ENCODE measurements around the gene HIRA.
"Not testable (repeated sequence)": the region's sequence is repeated elsewhere in the genome, so short reads cannot be mapped to it uniquely, and the experiment has no call there.

The HIRA gene

DNA sequence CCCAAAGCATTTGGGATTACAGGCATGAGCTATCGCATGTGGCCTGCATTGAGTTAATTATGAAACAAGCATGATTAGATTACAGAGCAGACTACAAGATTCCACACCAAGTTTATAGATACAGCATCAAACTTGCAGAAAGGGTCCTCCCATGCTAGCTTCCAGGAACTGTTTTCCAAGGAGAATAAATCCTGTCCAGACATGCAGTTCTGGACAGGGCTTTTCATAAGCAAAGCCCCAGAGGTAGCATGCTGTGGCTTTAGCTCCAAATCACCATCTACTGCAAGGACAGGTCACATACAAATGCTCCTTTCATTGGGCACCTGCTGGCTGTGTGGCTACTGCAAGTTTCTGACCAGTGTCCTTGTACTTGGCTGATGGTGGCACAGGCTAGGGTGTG lies 57.1 kb downstream of the HIRA start:
- Histone ChIP-seq H3K9ac (ENCODE audit: low read length) (no peak overlapping the region), H3K4me3 (ENCODE audit: low read depth in 1 of 2, low read length in 2 of 2) (no peak overlapping the region), H3K36me3 (ENCODE audit: insufficient read depth, low read length) (peaks cover 62% of the 10 kb centered on the region), H3K27me3 (ENCODE audit: control insufficient read depth in 1 of 2, insufficient read depth in 2 of 2, low read length in 2 of 2) (no peaks in the 10 kb centered on the region), H3K9me3 (ENCODE audit: low read length) (no peaks in the 10 kb centered on the region), H3K4me1 (ENCODE audit: insufficient read depth, low read length) (no peaks in the 10 kb centered on the region), H3K27ac (ENCODE audit: low read depth, low read length) (no peak overlapping the region)

DNA sequence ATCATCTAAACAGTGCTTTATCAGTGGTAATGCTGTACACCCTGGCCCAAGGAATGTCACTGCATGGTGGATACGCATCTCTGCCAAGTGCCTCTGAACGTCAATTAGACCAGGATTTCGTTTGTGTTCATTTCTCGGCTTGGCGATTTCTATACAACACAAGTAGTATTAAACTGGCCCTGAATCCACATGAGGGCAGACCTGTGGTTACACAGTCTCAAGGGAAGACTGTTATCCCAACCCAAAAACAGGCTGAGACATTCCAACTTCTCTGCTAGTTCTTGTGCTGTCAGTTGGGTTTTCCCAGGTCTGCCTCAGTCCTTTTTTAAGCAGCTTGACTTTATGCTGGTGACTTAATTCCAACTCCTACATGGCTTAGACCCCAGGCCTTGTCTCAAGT lies 58.1 kb downstream of the HIRA start:
- Histone ChIP-seq H3K9ac (ENCODE audit: low read length) (no peak overlapping the region), H3K36me3 (ENCODE audit: insufficient read depth, low read length) (peaks cover 68% of the 10 kb centered on the region), H3K9me3 (ENCODE audit: low read length) (no peaks in the 10 kb centered on the region), H3K27me3 (ENCODE audit: control insufficient read depth in 1 of 2, insufficient read depth in 2 of 2, low read length in 2 of 2) (no peaks in the 10 kb centered on the region), H3K4me3 (ENCODE audit: low read depth in 1 of 2, low read length in 2 of 2) (no peak overlapping the region), H3K4me1 (ENCODE audit: insufficient read depth, low read length) (no peaks in the 10 kb centered on the region), H3K27ac (ENCODE audit: low read depth, low read length) (no peak overlapping the region)

DNA sequence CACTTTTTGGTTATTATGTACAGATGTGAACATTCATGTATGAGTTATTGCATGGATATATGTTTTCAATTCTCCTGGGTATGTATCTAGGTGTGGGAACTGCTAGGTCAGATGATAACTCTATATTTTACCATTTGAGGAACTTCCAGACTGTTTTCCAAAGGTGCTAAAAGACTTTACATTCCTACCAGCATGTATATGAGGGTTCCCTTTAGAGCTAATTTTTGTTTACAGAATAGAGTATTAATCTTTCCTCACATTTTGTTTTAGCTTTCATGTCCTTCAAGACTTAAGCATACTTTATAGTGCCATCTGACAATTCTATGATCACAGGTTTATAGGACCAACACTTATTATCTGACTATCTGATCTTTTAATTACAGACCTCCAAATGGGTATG lies 59.6 kb downstream of the HIRA start:
- H3K9ac ChIP-seq (ENCODE audit: low read length) = no peak overlapping the region
- no peaks in the 10 kb centered on the region for H3K9me3 ChIP-seq (ENCODE audit: low read length)
- no peak overlapping the region for H3K4me3 ChIP-seq (ENCODE audit: low read depth in 1 of 2, low read length in 2 of 2)
- peaks cover 63% of the 10 kb centered on the region for H3K36me3 ChIP-seq (ENCODE audit: insufficient read depth, low read length)
- no peak overlapping the region for H3K27ac ChIP-seq (ENCODE audit: low read depth, low read length)
- H3K4me1 ChIP-seq (ENCODE audit: insufficient read depth, low read length) = no peaks in the 10 kb centered on the region
- no peaks in the 10 kb centered on the region for H3K27me3 ChIP-seq (ENCODE audit: control insufficient read depth in 1 of 2, insufficient read depth in 2 of 2, low read length in 2 of 2)

DNA sequence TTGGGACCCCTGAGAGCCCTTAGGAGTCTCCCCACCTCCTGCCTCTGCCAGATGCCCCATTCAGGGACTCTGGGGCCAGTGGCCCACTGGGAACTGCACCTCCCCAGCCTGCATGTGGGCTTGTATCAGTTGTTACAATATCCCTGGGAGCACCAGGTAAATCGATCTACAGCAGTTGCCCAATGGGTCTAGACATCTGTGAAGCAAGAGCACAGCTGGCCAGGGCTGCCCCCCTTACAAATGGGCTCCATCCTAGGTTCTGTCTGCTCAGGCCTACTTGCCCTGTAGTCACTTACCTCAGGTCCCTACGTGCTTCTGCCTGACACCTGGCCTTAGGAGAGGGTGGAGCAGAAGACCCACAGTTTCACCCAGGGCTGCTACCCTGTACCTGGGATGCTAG lies 62.7 kb downstream of the HIRA start:
- Histone ChIP-seq H3K9ac (ENCODE audit: low read length) (no peak overlapping the region), H3K27ac (ENCODE audit: low read depth, low read length) (no peak overlapping the region), H3K9me3 (ENCODE audit: low read length) (no peaks in the 10 kb centered on the region), H3K4me1 (ENCODE audit: insufficient read depth, low read length) (no peaks in the 10 kb centered on the region), H3K36me3 (ENCODE audit: insufficient read depth, low read length) (peaks cover 42% of the 10 kb centered on the region), H3K27me3 (ENCODE audit: control insufficient read depth in 1 of 2, insufficient read depth in 2 of 2, low read length in 2 of 2) (no peaks in the 10 kb centered on the region), H3K4me3 (ENCODE audit: low read depth in 1 of 2, low read length in 2 of 2) (no peak overlapping the region)

DNA sequence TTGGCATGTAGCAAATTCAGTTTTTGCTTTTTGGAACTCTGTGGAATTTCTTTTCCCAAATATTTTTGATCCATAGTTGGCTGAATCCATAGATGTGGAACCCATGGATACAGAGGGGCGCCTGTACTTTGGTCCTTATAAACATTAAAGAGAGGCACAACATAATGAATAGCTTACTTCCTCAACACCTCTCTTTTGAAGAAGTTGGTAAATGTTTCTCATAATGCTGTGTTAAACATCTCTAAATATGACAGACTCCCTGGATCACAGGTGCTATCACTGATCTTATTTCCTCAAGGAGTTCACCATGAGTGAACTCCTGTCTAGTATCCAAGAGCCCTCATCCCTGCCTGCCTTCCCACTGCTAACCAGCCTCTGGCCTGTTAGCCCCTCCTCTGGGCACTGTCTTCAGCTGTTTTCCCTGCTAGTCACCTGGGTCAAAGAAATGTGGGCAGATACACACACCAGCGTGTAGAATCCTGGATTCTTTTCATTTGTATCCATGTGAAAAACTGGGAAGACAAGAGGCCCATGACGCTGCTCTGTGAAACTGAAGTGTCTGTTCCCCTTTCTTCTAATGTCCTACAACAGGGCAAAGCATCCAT lies 63.7 kb downstream of the HIRA start:
- Histone ChIP-seq H3K4me1 (ENCODE audit: insufficient read depth, low read length) (no peaks in the 10 kb centered on the region), H3K9ac (ENCODE audit: low read length) (no peak overlapping the region), H3K27ac (ENCODE audit: low read depth, low read length) (no peak overlapping the region), H3K36me3 (ENCODE audit: insufficient read depth, low read length) (peaks cover 34% of the 10 kb centered on the region), H3K4me3 (ENCODE audit: low read depth in 1 of 2, low read length in 2 of 2) (no peak overlapping the region), H3K9me3 (ENCODE audit: low read length) (no peaks in the 10 kb centered on the region), H3K27me3 (ENCODE audit: control insufficient read depth in 1 of 2, insufficient read depth in 2 of 2, low read length in 2 of 2) (no peaks in the 10 kb centered on the region)

DNA sequence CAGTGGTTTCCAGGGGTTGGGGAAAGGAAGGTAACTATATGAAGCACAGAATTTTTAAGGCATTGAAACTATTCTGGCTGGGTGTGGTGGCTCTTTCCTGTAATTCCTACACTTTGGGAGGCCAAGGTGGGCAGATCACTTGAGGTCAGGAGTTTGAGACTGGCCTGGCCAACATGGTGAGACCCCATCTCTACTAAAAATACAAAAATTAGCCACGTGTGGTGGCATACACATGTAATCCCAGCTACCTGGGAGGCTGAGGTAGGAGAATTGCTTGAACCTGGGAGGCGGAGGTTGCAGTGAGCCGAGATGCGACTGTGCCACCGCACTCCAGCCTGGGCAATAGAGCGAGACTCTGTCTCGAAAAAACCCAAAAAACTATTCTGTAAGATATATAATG lies 68.0 kb downstream of the HIRA start:
- H3K4me1 ChIP-seq (ENCODE audit: insufficient read depth, low read length); H3K4me3 ChIP-seq (ENCODE audit: low read depth in 1 of 2, low read length in 2 of 2); H3K9me3 ChIP-seq (ENCODE audit: low read length); H3K27me3 ChIP-seq (ENCODE audit: control insufficient read depth in 1 of 2, insufficient read depth in 2 of 2, low read length in 2 of 2); H3K9ac ChIP-seq (ENCODE audit: low read length); H3K27ac ChIP-seq (ENCODE audit: low read depth, low read length): not testable (repeated sequence)
- H3K36me3 ChIP-seq (ENCODE audit: insufficient read depth, low read length) = peaks cover 43% of the 10 kb centered on the region

DNA sequence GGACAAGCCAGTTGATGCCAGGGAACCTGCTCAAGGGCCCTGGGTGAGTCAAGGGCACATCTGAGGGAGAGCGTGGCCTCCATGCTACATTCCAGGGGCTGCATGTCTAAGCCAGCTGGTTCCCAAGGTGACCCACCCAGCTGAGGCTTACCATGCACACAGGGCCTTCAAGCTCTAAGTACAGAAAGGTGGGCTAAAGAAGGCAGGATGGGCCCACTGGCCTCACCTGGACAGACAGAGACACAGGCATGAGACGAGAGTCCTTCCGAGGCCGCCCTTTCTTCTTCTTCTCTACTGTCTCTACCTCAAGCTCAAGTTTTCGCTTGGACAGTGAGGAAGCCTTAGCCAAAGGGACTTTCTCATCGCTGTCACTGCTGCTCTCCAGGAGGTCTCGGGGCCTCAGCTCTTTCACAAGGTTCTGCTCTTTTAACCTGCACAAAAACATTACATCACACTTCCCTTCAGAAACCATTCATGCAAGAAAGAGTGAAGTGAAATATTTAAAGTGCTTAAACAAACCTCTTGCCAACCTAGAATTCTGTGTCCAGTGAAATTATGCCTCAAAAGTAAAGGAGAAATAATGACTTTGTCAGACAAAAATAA lies 69.9 kb downstream of the HIRA start:
- Histone ChIP-seq H3K27me3 (ENCODE audit: control insufficient read depth in 1 of 2, insufficient read depth in 2 of 2, low read length in 2 of 2) (no peaks in the 10 kb centered on the region), H3K4me3 (ENCODE audit: low read depth in 1 of 2, low read length in 2 of 2) (no peak overlapping the region), H3K4me1 (ENCODE audit: insufficient read depth, low read length) (no peaks in the 10 kb centered on the region), H3K9me3 (ENCODE audit: low read length) (no peaks in the 10 kb centered on the region), H3K36me3 (ENCODE audit: insufficient read depth, low read length) (peaks cover 46% of the 10 kb centered on the region), H3K9ac (ENCODE audit: low read length) (no peak overlapping the region), H3K27ac (ENCODE audit: low read depth, low read length) (no peak overlapping the region)

DNA sequence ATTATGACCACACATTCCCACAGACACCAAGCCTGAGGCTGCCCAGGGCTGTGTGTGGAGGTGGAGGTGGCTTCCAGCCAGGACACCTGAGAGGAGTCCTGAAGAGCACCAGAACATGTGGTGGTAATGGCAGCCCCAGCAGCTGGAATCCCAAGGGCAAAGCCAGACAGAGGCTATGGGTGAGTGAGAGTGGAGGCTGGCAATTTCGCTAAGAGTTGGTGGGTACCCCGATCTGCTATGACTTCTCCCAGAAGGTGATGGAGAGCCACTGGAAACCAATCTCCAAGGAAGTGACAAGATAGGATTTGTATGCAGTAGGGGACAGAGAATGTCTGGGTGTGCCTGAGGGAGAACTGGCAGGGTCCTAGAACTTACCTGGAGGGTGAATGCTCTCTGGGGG lies 70.7 kb downstream of the HIRA start:
- no peak overlapping the region for H3K9ac ChIP-seq (ENCODE audit: low read length)
- peaks cover 53% of the 10 kb centered on the region for H3K36me3 ChIP-seq (ENCODE audit: insufficient read depth, low read length)
- H3K27ac ChIP-seq (ENCODE audit: low read depth, low read length) = no peak overlapping the region
- no peaks in the 10 kb centered on the region for H3K27me3 ChIP-seq (ENCODE audit: control insufficient read depth in 1 of 2, insufficient read depth in 2 of 2, low read length in 2 of 2)
- H3K9me3 ChIP-seq (ENCODE audit: low read length) = no peaks in the 10 kb centered on the region
- no peak overlapping the region for H3K4me3 ChIP-seq (ENCODE audit: low read depth in 1 of 2, low read length in 2 of 2)
- H3K4me1 ChIP-seq (ENCODE audit: insufficient read depth, low read length) = no peaks in the 10 kb centered on the region

DNA sequence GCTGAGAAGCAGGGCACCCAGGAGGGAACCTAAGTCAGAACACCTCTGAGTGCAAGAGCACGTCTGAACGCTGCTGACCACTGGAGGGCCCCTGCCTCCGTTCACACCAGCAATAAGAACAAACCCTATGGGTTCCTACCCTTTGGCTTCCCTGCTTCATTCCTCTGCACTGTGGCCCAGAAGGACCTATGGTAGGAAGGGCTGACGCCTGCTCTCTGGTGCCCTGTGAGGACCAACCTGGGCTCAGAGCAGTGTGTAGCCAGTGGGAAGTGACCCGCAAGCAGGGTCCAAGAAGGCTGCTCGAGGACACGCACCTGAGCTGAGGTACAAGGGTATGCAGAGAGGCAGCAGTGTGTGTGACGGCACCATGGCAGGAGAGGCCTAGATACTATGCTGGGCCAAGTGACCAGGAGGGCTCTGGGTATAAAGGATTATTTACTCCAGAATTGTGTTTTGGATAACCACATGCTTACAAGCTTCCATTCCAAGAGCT lies 71.2 kb downstream of the HIRA start:
- Histone ChIP-seq H3K4me1 (ENCODE audit: insufficient read depth, low read length) (no peaks in the 10 kb centered on the region), H3K9me3 (ENCODE audit: low read length) (no peaks in the 10 kb centered on the region), H3K27me3 (ENCODE audit: control insufficient read depth in 1 of 2, insufficient read depth in 2 of 2, low read length in 2 of 2) (no peaks in the 10 kb centered on the region), H3K27ac (ENCODE audit: low read depth, low read length) (no peak overlapping the region), H3K9ac (ENCODE audit: low read length) (no peak overlapping the region), H3K4me3 (ENCODE audit: low read depth in 1 of 2, low read length in 2 of 2) (no peak overlapping the region), H3K36me3 (ENCODE audit: insufficient read depth, low read length) (peaks cover 58% of the 10 kb centered on the region)

DNA sequence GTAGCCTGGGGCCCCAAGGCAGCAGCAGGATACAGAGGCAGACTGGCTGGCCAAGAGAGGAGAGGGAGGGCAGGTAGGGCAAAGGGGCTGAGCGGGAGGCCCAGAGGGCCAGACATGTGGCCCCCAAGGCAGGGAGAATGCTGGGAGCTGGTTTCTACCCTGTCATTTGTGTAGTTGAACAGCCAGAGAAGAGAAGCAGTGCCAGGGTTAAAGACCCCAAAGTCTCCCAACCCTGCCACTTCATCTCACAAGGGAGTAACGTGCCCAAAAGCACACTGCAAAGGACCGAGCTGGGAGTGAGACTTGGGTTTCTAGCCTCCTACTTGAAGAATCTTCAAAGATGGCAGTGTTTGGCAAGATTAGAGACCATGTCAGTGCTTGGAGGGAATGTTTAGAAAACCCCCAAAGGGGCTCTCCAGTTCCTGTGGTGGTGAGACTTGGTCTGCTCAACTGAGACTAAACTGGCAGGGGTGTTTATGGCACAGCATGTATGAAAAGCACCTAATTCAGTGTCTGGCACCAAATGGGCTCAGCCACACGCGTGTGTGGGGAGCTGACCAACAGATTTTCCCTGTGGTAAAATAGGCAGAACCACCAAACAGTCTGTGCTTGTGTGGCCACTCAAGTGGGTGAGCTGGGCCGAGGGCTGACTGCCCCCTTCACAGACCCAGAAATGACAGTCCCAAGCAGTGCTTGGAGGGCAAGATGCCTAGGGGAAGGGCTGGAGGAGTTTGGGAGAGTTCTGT lies 71.8 kb downstream of the HIRA start:
- peaks cover 64% of the 10 kb centered on the region for H3K36me3 ChIP-seq (ENCODE audit: insufficient read depth, low read length)
- no peaks in the 10 kb centered on the region for H3K4me1 ChIP-seq (ENCODE audit: insufficient read depth, low read length)
- no peaks in the 10 kb centered on the region for H3K27me3 ChIP-seq (ENCODE audit: control insufficient read depth in 1 of 2, insufficient read depth in 2 of 2, low read length in 2 of 2)
- no peak overlapping the region for H3K4me3 ChIP-seq (ENCODE audit: low read depth in 1 of 2, low read length in 2 of 2)
- H3K9ac ChIP-seq (ENCODE audit: low read length) = no peak overlapping the region
- H3K27ac ChIP-seq (ENCODE audit: low read depth, low read length) = no peak overlapping the region
- H3K9me3 ChIP-seq (ENCODE audit: low read length) = no peaks in the 10 kb centered on the region

DNA sequence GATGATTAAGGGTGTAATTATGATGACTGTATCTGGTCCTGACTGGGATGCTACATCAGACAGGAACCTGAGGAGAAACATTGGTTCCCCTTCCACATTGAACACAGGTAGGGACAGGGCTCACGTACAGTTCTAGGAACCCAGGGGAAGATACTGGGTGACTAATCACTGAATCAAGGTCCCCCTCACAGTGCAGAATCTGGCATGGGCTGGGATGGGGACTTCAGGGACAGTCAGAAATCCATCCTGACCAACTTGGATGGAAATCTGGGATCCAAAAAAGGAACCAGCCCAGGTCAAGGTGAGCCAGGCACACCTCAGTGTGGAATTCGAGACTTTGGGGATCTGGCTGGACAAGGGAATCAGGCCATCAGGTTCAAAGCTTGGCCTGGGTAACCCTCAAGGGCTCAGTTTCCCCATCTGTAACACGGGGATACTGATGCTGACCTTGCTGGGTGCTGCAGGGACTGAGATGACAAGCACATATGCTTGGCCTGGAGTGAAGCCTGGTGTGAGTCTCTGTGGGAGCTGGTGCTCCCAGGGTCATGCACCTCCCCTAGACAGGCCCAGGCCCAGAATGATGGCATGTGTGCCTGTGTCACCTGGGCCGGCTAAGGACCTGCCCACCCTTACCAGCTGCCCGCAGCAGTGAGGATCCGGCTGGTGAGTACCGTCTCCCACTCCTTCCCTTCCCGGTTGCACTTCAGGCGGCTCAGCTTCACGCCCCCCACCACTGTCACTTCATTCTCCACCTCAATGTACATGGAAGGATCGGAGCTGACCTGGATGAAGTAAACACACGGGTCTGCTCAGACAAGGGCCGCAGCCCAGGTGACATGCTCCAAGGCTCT lies 72.6 kb downstream of the HIRA start:
- peaks cover 66% of the 10 kb centered on the region for H3K36me3 ChIP-seq (ENCODE audit: insufficient read depth, low read length)
- no peaks in the 10 kb centered on the region for H3K9me3 ChIP-seq (ENCODE audit: low read length)
- no peak overlapping the region for H3K4me3 ChIP-seq (ENCODE audit: low read depth in 1 of 2, low read length in 2 of 2)
- H3K27me3 ChIP-seq (ENCODE audit: control insufficient read depth in 1 of 2, insufficient read depth in 2 of 2, low read length in 2 of 2) = no peaks in the 10 kb centered on the region
- H3K27ac ChIP-seq (ENCODE audit: low read depth, low read length) = no peak overlapping the region
- no peaks in the 10 kb centered on the region for H3K4me1 ChIP-seq (ENCODE audit: insufficient read depth, low read length)
- H3K9ac ChIP-seq (ENCODE audit: low read length) = no peak overlapping the region

All from muscle layer of colon (tissue), 2 donors.